GM13976 (cell line): ENCODE measurements around the gene TBC1D2B.
"Not testable (repeated sequence)": the region's sequence is repeated elsewhere in the genome, so short reads cannot be mapped to it uniquely, and the experiment has no call there.

Experiments used
- DNase-seq: peaks from one replicate; pipeline ENCODE4 v3.0.0; 2012; ENCODE audit warnings: low spot score
- in situ Hi-C: fragments of 300-500 bp; cut with MboI; formaldehyde crosslinking; loops from one replicate; pipeline ENCODE4 v1.12.0; 2022; ENCODE audit warnings: low sequenced_read_pairs, mixed read lengths, inconsistent platforms; ENCODE audit not compliant: unreplicated experiment
- TF ChIP-seq, protein P1 (sequence below): IDR thresholded peaks from 2 replicates; pipeline ENCODE4 v1.5.1; 2012; ENCODE audit warnings: borderline replicate concordance, mild to moderate bottlenecking; ENCODE audit not compliant: insufficient read depth; ENCODE audit errors: extremely low read depth, missing control alignments, control extremely low read depth

TBC1D2B gene

DNA sequence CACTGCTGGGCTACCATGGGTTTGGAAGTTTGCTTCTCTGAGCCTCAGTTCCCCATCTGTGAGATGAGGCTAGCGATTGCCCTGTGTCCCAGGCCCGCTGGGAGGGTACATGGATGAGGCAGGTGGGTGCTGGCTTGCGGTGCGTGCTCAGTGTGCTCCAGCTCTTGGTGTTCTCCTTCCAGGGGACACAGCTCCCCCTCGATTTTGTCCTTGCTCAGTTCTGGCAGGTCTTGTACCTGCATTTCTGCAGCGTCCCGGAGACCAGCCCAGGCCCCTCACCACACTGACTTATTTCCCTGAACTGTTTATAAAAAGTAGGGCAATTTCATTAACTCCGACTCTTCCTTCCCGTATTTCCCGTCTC is 95.4 kb downstream of the TBC1D2B start:
- no peak for DNase-seq
- in situ Hi-C loops = no loop called here

GRCh38 chr15:77981281-77982126 is 96.0 kb downstream of the TBC1D2B start:
- TF ChIP-seq, protein P1, sequence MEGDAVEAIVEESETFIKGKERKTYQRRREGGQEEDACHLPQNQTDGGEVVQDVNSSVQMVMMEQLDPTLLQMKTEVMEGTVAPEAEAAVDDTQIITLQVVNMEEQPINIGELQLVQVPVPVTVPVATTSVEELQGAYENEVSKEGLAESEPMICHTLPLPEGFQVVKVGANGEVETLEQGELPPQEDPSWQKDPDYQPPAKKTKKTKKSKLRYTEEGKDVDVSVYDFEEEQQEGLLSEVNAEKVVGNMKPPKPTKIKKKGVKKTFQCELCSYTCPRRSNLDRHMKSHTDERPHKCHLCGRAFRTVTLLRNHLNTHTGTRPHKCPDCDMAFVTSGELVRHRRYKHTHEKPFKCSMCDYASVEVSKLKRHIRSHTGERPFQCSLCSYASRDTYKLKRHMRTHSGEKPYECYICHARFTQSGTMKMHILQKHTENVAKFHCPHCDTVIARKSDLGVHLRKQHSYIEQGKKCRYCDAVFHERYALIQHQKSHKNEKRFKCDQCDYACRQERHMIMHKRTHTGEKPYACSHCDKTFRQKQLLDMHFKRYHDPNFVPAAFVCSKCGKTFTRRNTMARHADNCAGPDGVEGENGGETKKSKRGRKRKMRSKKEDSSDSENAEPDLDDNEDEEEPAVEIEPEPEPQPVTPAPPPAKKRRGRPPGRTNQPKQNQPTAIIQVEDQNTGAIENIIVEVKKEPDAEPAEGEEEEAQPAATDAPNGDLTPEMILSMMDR = no peak
- in situ Hi-C loops = no loop called here
- DNase-seq = no peak

More for the DNA sequence above, 95.4 kb downstream of the TBC1D2B start:
- TF ChIP-seq, protein P1 = no peak

GRCh38 chr15:77980674-77981073 is 96.8 kb downstream of the TBC1D2B start:
- in situ Hi-C loops, DNase-seq: not testable (repeated sequence)

GRCh38 chr15:77980098-77980497 is 97.4 kb downstream of the TBC1D2B start:
- TF ChIP-seq, protein P1 = no peak
- in situ Hi-C loops = no loop called here
- DNase-seq = no peak

- in situ Hi-C loops, DNase-seq: not testable (repeated sequence)
These were observed 98.4 kb downstream of the TBC1D2B start for GRCh38 chr15:77979157-77979556.

DNA sequence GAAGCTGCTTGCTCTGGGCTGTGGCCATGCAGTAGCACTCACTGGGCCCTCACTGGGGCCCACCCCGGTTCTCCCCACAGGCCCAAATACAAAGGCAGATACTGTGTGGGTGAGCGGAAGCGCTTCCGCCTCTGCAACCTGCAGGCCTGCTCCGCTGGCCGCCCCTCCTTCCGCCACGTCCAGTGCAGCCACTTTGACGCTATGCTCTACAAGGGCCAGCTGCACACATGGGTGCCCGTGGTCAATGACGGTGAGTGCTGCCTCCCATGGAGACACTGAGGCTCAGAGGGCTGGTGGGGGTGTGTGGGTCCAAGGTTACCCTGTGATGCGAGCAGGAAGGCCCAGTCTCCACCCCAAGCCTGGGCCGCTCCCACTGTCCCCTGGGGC is 98.8 kb downstream of the TBC1D2B start:
- DNase-seq, in situ Hi-C loops: not testable (repeated sequence)

DNA sequence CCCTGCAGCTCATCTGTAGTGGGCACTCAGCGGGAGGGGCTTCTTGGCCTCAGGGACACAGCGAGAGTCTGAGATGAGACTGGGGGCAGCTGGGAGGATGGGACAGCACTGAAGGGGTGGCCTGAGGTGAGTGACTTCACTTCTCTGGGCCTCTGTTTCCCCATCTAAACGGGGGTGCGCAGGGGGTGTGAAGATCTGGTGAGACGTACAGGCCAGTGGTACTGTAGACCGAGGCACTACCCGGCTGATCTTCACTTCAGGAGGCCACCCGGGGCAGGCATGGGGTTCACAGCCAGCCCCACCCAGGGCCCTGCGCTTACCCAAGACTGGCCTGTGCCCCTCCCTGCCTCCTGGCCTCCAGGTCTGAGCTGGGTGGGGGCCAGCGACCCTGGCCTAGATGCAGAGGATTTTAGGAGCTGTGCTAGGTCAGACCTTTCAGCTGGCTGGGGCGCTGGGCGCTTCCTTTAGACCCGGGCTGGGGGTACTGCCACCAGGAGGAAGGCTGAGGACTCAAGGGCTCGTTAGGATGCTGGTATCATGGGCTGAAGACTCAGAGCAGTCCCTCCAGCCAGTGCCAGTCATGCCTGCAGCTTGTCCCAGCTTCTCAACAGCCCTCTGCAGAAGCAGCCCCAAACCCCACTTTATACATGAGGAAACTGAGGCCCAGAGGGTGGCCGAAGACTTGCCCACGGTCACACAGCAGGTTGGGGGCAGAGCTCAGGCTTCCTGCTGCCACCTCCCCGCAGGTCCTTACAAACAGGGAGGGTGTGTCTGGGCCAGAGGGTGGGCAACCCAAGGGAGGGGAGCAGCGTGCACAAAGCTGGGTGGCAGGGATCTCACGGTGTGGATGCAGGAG is 99.4 kb downstream of the TBC1D2B start:
- DNase-seq, in situ Hi-C loops: not testable (repeated sequence)

DNA sequence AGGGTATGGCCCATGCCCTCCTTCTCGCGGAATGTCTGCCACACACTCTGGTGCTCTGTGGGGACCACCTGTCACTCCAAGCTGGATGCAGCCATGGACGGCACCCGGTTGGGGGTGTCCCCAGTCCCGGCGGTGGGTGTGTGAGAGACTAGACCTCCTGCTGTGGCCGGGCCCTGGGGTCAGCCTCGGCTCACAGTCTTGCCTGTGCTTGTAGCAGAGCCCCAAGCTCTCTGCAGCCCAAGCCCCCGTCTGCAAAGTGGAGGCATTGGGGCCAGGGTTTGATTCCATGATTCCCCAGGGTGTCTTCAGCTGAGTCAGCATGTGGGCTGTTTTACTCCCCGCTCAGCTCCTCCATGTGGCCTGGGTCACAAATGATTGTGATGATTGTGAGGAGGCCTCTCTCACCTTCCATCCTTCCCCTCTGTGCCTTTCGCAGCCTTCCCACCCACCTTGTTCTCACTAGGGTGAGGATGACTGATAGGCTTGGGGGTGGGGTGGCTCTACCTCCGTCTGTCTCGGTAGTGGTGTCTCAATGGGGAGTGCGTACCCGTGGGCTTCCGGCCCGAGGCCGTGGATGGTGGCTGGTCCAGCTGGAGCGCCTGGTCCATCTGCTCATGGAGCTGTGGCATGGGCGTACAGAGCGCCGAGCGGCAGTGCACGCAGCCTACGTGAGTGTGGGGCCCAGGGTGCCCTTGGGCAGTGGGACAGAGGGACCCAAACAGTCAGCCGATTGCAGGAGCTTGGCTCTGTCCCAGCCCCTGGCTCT is 100.6 kb downstream of the TBC1D2B start:
- in situ Hi-C loops, DNase-seq: not testable (repeated sequence)

DNA sequence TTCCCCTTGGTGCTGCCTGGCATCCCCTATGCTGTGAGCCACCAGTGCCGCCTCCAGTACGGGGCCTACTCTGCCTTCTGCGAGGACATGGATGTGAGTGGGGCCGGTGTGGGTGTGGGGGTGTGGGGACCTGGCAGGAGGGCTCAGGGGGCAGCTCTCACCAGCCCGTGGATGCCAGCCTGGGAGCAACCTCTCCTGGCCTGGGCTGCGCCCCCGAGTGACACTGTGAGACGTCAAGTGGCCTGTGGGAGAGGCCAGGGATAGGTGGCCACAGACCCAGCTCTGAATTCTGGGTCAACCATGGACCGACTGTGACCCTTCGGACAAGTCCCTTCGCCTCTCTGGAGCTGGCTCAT is 101.4 kb downstream of the TBC1D2B start:
- in situ Hi-C loops, DNase-seq: not testable (repeated sequence)
